ENCODE measurements around the gene ARFIP1.

ARFIP1 gene

DNA sequence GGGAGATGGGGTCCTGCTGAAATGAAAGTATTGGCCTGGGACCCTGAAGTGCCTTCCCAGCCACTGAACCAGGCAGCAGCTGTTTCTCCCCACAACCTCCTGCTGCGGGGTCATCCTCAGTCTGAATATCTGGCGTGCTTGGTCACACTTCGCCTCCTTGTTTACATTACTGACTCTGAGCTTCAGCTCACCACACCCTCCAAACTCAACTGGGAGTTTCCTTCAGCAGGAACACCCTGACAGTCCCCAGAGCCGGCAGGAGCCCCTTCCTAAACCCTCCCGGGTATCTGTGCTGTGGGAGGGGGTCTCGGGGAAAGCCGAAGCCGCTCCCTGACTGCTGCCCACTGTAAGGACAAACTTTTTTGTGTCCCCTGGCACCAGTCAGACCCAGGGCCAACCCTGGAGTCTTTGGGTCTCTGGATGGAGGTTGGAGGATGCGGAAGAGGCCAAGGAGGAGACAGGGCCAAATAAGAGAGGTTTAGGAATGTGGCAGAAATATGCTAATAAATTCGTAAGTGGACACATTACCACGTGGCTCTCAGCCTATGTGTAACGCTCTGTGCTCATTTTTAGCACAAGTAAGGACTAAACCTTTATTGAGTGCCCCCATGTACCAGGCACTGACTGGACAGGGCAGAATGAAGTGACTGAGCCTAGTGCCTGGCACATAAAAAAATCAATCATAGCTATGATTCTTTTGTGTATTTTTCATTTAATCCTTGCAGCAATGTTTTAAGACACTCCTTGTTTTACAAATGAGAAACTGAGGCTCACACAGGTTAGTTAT is 177.1 kb downstream of the ARFIP1 start:
- Histone ChIP-seq H3K4me3 (ENCODE audit: low read length) (no peak overlapping the region), H3K9me3 (ENCODE audit: control insufficient read depth, low read depth, low read length) (no peaks in the 10 kb centered on the region), H3K4me1 (ENCODE audit: control insufficient read depth, low read depth, low read length) (peaks cover 8% of the 10 kb centered on the region), H3K27ac (ENCODE audit: low read length) (no peak overlapping the region), H3K27me3 (ENCODE audit: control insufficient read depth, insufficient read depth, low read length) (no peaks in the 10 kb centered on the region), H3K9ac (ENCODE audit: low read length) (no peak overlapping the region), H3K36me3 (ENCODE audit: control insufficient read depth, low read depth, low read length) (peaks cover 54% of the 10 kb centered on the region)

DNA sequence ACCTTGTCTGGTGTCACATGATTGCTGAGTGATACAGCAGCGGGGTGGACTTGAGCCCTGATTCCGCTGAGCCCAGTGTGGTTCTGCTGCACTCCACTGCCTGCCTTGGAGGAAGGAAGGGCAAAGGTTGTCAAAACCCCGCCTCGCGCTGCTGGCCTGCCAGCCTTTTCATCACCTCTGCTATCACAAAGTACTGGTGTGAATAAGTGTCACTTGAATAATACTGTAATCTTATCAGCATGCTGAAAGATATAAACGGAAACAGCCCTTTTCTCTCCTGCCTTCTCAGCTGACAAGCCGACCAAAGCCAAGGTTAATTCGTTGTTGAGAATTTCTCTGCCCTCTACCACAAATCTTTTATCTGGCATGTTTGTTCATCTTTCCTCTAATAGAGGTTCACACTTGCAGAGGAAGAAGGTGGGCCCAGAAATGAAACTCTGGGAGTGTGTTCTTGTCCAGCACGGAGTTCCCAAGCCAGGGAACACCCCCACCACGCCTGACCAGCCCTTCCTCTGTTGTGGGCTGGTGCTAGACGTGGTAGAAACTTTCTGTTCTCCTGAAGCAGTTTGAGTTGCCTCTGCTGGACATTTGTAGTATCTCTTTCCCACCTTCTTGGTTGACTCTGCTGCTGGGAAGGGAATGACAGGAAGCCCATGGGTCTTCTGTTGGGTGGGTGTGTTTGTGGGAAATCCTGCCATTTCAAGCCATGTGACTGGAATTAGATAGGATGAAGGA is 177.8 kb downstream of the ARFIP1 start:
- H3K4me1 ChIP-seq (ENCODE audit: control insufficient read depth, low read depth, low read length) = peaks cover under 1% of the 10 kb centered on the region
- no peaks in the 10 kb centered on the region for H3K9me3 ChIP-seq (ENCODE audit: control insufficient read depth, low read depth, low read length)
- no peak overlapping the region for H3K9ac ChIP-seq (ENCODE audit: low read length)
- peaks cover 60% of the 10 kb centered on the region for H3K36me3 ChIP-seq (ENCODE audit: control insufficient read depth, low read depth, low read length)
- H3K27ac ChIP-seq (ENCODE audit: low read length) = no peak overlapping the region
- no peaks in the 10 kb centered on the region for H3K27me3 ChIP-seq (ENCODE audit: control insufficient read depth, insufficient read depth, low read length)
- H3K4me3 ChIP-seq (ENCODE audit: low read length) = no peak overlapping the region

DNA sequence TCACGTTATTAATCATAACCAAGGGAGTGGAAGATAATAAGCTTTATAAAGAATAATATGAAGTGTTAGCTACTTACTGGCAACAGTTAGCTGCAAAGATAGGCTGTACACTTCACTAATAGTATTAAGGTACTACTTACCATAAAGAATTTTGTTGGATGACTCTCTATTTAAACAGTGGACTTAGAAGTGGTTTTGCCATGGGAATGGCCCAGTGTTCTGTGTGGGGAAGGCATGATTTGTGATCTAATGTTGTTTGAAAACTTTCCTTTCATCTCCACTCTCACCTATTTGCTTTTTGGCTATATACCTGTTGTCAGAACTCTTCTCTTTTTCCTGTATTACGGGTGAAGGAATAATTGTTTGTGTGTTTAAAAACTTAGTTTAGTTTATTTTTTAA is 179.3 kb downstream of the ARFIP1 start:
- no peaks in the 10 kb centered on the region for H3K27me3 ChIP-seq (ENCODE audit: control insufficient read depth, insufficient read depth, low read length)
- peaks cover 65% of the 10 kb centered on the region for H3K36me3 ChIP-seq (ENCODE audit: control insufficient read depth, low read depth, low read length)
- H3K4me3 ChIP-seq (ENCODE audit: low read length) = no peak overlapping the region
- H3K27ac ChIP-seq (ENCODE audit: low read length) = no peak overlapping the region
- peaks cover 2% of the 10 kb centered on the region for H3K4me1 ChIP-seq (ENCODE audit: control insufficient read depth, low read depth, low read length)
- no peak overlapping the region for H3K9ac ChIP-seq (ENCODE audit: low read length)
- H3K9me3 ChIP-seq (ENCODE audit: control insufficient read depth, low read depth, low read length) = no peaks in the 10 kb centered on the region

DNA sequence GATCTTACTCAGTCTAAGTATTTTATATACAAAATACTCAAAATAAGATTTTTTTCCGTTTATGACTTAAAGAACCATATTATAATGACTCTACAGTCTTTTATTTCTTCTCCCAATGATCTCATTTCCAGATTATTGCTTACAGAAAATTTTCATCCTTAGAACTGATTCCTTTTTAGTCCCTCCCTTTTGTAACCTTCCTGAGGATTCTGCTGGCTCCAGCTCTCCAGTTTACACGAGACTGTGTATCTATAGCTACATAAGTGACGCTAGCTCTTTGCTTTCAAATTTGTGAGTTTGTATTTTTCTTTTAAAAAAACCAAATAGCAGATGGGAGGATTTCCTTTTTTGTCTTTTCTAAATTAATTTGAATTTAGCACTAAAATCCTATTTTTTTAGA is 180.3 kb downstream of the ARFIP1 start:
- Histone ChIP-seq H3K4me3 (ENCODE audit: low read length) (no peak overlapping the region), H3K36me3 (ENCODE audit: control insufficient read depth, low read depth, low read length) (peaks cover 68% of the 10 kb centered on the region), H3K9ac (ENCODE audit: low read length) (no peak overlapping the region), H3K27ac (ENCODE audit: low read length) (no peak overlapping the region), H3K4me1 (ENCODE audit: control insufficient read depth, low read depth, low read length) (peaks cover 3% of the 10 kb centered on the region), H3K9me3 (ENCODE audit: control insufficient read depth, low read depth, low read length) (no peaks in the 10 kb centered on the region), H3K27me3 (ENCODE audit: control insufficient read depth, insufficient read depth, low read length) (no peaks in the 10 kb centered on the region)

DNA sequence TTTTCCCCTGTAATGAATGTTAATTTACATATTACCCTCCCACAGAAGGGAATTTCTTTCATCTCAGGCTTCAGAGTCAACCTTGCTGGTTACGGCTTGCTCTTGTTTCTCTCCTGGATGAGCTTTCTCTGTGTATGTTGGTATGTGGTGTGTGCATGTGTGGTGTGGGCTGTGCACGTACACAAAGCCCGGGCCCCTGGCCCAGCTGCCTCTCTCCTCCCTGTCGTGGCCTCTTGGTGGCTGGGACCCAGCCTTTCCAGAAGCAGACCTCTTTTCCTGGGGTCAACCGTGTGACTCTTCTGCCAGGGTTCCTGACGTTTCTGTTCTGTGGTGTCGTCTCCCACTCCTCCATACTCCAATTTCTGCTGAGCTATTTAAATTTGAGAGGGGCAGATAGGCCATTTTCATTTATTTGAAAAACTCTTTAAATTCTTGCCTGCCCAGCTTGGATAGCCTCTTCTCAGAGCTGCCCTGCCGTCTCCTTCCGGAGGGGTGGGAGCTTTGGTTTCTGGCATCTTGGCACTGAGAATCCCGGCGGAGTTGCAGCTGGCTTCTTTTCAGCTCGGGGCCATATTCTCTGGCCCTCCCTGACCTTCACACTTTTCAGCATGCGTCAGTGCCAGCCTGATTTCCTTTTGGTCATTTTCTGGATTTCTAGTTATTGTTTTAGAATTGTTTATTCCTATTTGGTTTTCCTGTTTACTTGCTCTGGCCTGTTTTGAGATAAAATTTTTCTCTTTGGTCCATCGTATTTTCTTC is 181.4 kb downstream of the ARFIP1 start:
- Histone ChIP-seq H3K4me1 (ENCODE audit: control insufficient read depth, low read depth, low read length) (peaks cover 3% of the 10 kb centered on the region), H3K9ac (ENCODE audit: low read length) (no peak overlapping the region), H3K27me3 (ENCODE audit: control insufficient read depth, insufficient read depth, low read length) (no peaks in the 10 kb centered on the region), H3K4me3 (ENCODE audit: low read length) (no peak overlapping the region), H3K27ac (ENCODE audit: low read length) (no peak overlapping the region), H3K9me3 (ENCODE audit: control insufficient read depth, low read depth, low read length) (no peaks in the 10 kb centered on the region), H3K36me3 (ENCODE audit: control insufficient read depth, low read depth, low read length) (peaks cover 69% of the 10 kb centered on the region)

DNA sequence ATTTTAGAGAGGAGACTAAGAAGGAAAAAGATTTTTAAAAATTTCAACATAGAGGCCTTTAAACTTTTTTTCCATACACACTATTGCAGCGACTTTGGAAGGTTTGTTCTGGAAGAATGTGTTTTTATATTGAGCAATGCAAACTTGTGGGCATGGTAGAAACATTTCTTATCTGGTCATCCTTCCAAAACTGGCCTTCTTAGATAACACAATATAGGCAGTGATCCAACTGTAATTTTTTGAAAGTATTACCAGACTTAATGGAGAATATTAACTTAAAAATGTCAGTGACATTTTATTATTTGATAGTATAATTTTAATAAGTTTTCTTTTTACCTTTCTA is 182.0 kb downstream of the ARFIP1 start:
- Histone ChIP-seq H3K4me1 (ENCODE audit: control insufficient read depth, low read depth, low read length) (peaks cover 3% of the 10 kb centered on the region), H3K9ac (ENCODE audit: low read length) (no peak overlapping the region), H3K9me3 (ENCODE audit: control insufficient read depth, low read depth, low read length) (no peaks in the 10 kb centered on the region), H3K36me3 (ENCODE audit: control insufficient read depth, low read depth, low read length) (peaks cover 69% of the 10 kb centered on the region), H3K27me3 (ENCODE audit: control insufficient read depth, insufficient read depth, low read length) (no peaks in the 10 kb centered on the region), H3K27ac (ENCODE audit: low read length) (no peak overlapping the region), H3K4me3 (ENCODE audit: low read length) (no peak overlapping the region)
